Thymus (tissue), 11 donors: Measurements from ENCODE around the gene APOBR. TPM values are rescaled to one million over a fixed set of nuclear protein-coding genes. Genes with fewer than 3 reads are reported as not detected.

Experiments used
- DNase-seq, 9 donors: peaks; one replicate each; pipeline ENCODE4 v3.0.0-alpha.2; 2013; ENCODE audit warnings: low spot score in 9 of 9, low read depth in 6 of 9, missing footprints in 1 of 9
- H3K27ac ChIP-seq, 2 donors: one replicate each; pipeline ENCODE4 v1.5.1; 2013; ENCODE audit warnings: control low read depth in 1 of 2, low read depth in 1 of 2, low read length in 1 of 2, mild to moderate bottlenecking in 1 of 2, moderate library complexity in 1 of 2
- H3K27me3 ChIP-seq, 2 donors: one replicate each; pipeline ENCODE4 v1.5.1; 2013; ENCODE audit warnings: low read length in 1 of 2; ENCODE audit not compliant: control insufficient read depth in 2 of 2, insufficient read depth in 1 of 2
- H3K36me3 ChIP-seq, 2 donors: one replicate each; pipeline ENCODE4 v1.5.1; 2013; ENCODE audit warnings: low read length in 1 of 2, mild to moderate bottlenecking in 1 of 2, moderate library complexity in 1 of 2; ENCODE audit not compliant: control insufficient read depth in 2 of 2, insufficient read depth in 2 of 2
- H3K4me1 ChIP-seq, 2 donors: one replicate each; pipeline ENCODE4 v1.5.1; 2013; ENCODE audit warnings: low read length in 2 of 2; ENCODE audit not compliant: control insufficient read depth in 2 of 2, insufficient read depth in 2 of 2
- H3K4me3 ChIP-seq, 2 donors: one replicate each; pipeline ENCODE4 v1.5.1; 2013; ENCODE audit warnings: low read length in 2 of 2, control low read depth in 1 of 2, mild to moderate bottlenecking in 1 of 2
- H3K9me3 ChIP-seq, 2 donors: one replicate each; pipeline ENCODE4 v1.5.1; 2013; ENCODE audit warnings: low read length in 1 of 2, mild to moderate bottlenecking in 1 of 2; ENCODE audit not compliant: control insufficient read depth in 2 of 2, insufficient read depth in 1 of 2
- WGBS: extraction: QIAGEN DNeasy Blood & Tissue Kit; methylation state at CpG from one replicate; pipeline ENCODE4 v1.1.7; 2013; 5-methylcytosine and 5-hydroxymethylcytosine counted together
- polyA plus RNA-seq: library from polyadenylated mRNA; stranded (reverse); fragments of 200-250 nt; gene quantifications from one replicate; pipeline ENCODE4 v1.2.3, GENCODE V29; 2013
- total RNA-seq: library from RNA; stranded (reverse); fragments of 120-200 nt; gene quantifications from one replicate; pipeline ENCODE4 v1.2.4, GENCODE V29; 2013
- donor health status: healthy.

APOBR gene
- total and polyA plus RNA-seq, 2 donors, result 1.3 to 10.6 TPM

DNA sequence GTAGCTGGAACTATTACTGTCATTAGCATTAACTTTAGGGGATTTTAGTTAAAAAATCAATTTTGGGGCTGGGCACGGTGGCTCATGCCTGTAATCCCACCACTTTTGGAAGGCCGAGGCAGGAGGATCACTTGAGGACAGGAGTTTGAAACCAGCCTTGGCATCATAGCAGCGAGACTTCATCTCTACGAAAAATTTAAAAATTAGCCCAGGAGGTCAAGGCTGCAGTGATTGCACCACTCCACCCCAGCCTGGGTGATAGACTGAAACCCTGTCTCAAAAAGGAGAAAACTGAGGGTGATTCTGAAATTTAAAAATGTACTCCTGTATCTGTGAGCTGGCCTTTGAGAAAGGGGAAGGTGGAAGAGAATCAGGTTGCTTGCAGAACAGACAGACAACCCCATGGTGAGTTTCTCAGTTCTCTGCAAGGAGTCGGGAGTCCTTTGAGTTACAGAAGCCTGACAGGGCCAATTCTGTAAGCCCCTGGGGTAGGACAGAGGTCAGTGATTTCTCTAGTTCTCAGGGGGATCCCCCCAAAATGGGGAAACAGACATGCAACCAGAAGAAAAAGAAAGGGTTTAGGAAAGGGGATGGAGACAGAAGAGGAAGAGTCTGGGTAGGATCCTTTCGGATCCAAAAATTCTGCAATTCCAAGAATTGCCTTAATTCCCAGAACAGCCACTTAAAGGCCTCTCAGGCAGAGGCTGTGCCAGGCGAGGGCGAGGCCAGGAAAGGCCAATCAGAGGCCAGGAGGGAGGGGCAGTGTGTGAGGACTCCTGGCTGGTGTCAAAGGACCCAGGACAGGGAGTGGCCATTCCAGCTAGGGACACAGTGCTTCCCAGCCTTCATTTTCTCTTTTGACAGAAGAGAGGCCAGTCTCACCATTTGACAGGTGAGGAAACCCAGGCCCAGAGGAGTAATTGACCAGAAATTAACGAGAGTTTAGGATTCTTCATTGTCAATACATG is 37.6 kb downstream of the APOBR start:
- Histone ChIP-seq H3K4me3 (no peak overlapping the region), H3K27me3 (no peaks in the 10 kb centered on the region), H3K36me3 (no peaks in the 10 kb centered on the region), H3K4me1 (peaks cover 0 to 4% of the 10 kb centered on the region in 2 donors), H3K27ac (no peak overlapping the region), H3K9me3 (no peaks in the 10 kb centered on the region)
- WGBS, result 94% methylated on average over 9 of the region's 9 CpGs
- DNase-seq, result no peak

DNA sequence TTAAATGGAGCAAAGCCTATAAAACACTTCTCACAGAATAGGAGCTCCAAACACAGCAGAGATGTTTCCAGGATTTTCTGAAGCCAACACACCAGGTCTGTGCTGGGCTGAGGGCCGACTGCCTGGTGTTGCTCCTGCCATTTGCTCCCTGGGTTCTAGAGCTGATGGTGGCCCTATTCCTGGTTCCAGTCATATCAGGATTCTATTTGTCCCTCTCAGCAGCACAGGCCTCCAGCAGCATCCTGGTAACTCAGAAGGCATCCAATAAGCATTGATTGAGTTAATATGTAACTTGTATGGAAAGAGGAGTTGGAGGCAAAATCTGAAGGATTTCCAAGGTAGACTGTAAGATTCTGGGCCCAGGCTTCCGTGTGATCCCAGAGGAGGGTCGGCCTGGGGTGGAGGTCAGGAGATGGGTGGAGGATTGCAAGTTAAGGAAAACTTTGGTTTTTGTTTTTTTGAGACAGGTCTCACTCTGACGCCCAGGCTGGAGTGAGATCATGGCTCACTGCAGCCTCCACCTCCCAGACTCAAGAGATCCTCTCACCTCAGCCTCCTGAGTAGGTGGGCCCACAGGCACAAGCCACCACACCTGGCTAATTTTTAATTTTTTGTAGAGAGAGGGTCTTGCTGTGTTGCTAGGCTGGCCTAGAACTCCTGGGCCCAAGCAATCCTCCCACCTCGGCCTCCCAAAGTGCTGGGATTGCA is 38.7 kb downstream of the APOBR start:
- Histone ChIP-seq H3K9me3 (no peaks in the 10 kb centered on the region), H3K27me3 (no peaks in the 10 kb centered on the region), H3K27ac (no peak overlapping the region), H3K36me3 (no peaks in the 10 kb centered on the region), H3K4me1 (peaks cover 0 to 7% of the 10 kb centered on the region in 2 donors), H3K4me3 (no peak overlapping the region)
- 96% methylated on average over 5 of the region's 5 CpGs for WGBS
- DNase-seq, result no peak

DNA sequence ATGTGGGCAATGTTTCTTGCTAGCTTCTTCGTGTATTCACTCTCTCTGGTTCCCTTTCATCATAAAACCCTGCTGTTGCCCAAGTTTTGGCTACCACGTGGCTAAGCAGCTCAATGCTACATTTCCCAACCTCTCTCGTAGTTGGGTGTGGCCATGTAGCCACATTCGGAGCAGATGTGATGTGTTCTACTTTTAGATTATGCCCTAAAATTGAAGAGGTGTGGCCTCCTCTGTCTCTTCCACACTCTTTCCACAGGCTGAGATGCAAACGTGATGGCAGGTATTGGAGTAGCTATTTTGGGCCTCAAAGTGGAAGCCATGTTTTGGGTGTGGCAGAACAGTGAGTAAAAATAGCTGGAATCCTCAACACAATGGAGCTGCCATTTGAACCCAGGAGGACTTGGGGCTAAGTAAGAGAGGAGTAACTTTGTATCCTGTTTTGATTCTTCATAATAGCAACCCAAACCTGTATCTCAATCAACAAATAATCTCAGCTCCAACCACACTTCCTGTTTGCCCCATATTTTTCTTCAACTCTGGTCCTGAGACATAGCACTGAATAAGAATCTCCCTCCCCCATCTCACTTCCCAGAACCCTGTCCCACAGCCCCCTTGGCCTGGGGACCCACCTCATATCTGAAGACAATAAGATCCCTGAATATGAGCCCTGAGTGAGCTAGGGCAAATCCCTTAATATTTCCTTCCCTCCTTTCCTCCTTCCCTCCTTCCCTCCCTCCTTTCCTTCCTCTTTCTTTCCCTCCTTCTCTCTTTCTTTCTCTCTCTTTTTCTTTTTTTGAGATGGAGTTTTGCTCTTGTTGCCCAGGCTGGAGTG is 40.3 kb downstream of the APOBR start:
- no peak for DNase-seq
- no peaks in the 10 kb centered on the region for H3K9me3 ChIP-seq
- H3K4me3 ChIP-seq, result no peak overlapping the region
- peaks cover 0 to 7% of the 10 kb centered on the region in 2 donors for H3K4me1 ChIP-seq
- no peak overlapping the region for H3K27ac ChIP-seq
- no peaks in the 10 kb centered on the region for H3K27me3 ChIP-seq
- 90% methylated on average over 5 of the region's 5 CpGs for WGBS
- no peaks in the 10 kb centered on the region for H3K36me3 ChIP-seq

DNA sequence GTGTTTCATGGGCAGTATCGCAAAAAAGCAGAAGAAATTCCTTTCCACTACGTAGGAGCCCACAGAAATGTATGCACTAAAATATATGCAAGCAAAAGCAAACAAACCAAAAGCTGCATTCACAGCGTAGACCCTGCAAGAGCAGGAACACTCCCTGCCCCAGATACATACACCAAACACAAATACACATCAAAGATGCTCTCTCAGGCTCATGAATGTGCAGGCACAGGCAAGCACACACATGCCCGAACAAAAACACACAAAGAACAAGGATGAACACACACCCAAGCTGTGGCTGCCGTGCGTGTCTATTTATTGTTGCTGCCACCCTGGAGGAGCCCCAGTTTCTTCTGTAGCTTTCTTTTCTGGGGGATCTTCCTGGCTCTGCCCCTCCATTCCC is 42.6 kb downstream of the APOBR start:
- WGBS, result 90% methylated on average over 6 of the region's 6 CpGs
- peak in 2 of 9 donors; percentile 8 to 32 for DNase-seq
- Histone ChIP-seq H3K4me1 (peaks cover 0 to 7% of the 10 kb centered on the region in 2 donors), H3K36me3 (no peaks in the 10 kb centered on the region), H3K27me3 (no peaks in the 10 kb centered on the region), H3K27ac (peak overlapping the region in 1 of 2 donors; percentile 32), H3K9me3 (no peaks in the 10 kb centered on the region), H3K4me3 (peak overlapping the region; percentile 3 to 16)

DNA sequence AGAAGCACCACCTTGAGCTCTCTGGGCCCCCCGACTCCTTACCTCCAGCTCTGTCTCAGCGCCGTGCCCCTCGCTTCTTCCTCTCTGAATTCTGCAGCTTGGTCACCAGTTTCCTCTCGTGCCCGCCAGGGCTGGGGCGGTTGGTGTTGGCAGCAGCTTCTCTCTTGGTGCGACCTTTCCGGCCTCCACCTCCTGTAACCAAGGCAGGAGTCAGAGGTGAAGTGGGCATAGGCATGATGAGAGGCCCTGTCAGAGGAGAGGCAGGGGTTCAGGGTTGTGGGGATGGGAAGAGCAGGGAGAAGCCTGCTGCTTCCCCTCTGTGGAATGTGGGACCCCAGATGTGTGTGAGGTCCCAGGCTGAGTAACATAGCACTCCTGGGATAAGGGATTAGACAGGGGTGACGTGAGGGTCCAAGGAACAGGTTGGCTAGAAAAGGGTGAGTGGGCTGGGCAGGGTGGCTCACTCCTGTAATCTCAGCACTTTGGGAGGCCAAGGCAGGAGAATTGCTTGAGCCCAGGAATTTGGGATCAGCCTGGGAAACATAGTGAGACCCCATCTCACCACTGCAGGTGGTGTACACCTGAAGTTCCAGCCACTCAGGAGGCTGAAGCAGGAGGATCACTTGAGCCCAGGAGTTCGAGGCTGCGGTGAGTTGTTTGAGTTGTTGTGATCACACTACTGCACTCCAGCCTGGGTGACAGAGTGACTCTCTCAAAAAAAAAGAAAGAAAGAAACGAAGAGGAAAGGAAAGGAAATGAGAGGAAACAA is 43.7 kb downstream of the APOBR start:
- Histone ChIP-seq H3K4me1 (peaks cover 0 to 7% of the 10 kb centered on the region in 2 donors), H3K27me3 (no peaks in the 10 kb centered on the region), H3K36me3 (no peaks in the 10 kb centered on the region), H3K9me3 (no peaks in the 10 kb centered on the region), H3K4me3 (peak overlapping the region; percentile 3 to 16), H3K27ac (peak overlapping the region; percentile 32 to 77)
- DNase-seq, result no peak
- 92% methylated on average over 13 of the region's 13 CpGs for WGBS

DNA sequence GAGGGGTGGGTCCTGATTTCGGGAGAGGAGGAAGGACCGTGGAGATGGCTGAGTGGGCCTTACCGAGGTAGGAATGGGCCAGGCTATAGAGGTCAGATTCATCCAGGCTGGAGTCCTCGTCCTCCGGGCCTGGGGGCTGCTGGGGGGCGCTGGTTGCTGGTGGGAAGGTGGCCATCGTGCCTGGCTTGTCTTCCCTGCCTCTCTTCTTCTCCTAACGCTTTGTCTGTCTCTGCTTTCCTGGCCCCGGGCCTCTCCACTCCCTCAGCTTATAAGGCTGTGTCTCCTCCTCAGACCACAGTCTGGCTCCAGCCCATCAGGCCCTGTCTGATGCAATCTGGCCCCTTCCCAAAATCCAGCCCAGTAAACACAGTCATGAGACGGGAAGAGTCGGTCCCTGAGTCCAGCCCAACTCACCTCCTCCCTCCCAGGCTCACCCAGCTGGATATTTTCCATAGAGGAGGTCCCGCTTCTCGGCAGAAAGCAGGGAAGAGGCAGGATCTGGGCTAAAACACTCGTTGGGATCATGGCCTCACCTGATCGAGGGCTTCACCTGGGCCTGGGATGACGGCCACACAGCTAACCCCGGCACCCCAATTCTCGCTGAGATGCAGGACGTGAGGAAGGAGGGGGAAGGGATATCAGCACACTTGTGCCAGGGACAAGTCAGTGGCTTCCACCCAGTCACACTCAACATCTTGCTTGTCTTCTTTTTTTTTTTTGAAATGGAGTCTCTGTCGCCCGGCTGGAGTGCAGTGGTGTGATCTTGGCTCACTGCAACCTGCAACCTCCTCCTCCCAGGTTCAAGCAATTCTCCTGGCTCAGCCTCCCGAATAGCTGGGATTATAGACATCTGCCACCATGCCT is 44.5 kb downstream of the APOBR start, which contains the start of gene NUPR1:
Gene NUPR1, minus strand, starts transcription at position 242 of the 864 bp plus-strand sequence. Its CDS starts 67 bp downstream, at position 175.
- 89% methylated on average over 22 of the region's 22 CpGs for WGBS
- DNase-seq, result peak in 2 of 9 donors; percentile 24 to 41
- Histone ChIP-seq H3K4me1 (peaks cover 0 to 11% of the 10 kb centered on the region in 2 donors), H3K4me3 (peak within 1 kb of the TSS; percentile 3 to 16), H3K27ac (peak within 1 kb of the TSS; percentile 48 to 82), H3K36me3 (no peaks in the 10 kb centered on the region), H3K9me3 (no peaks in the 10 kb centered on the region), H3K27me3 (no peaks in the 10 kb centered on the region)

DNA sequence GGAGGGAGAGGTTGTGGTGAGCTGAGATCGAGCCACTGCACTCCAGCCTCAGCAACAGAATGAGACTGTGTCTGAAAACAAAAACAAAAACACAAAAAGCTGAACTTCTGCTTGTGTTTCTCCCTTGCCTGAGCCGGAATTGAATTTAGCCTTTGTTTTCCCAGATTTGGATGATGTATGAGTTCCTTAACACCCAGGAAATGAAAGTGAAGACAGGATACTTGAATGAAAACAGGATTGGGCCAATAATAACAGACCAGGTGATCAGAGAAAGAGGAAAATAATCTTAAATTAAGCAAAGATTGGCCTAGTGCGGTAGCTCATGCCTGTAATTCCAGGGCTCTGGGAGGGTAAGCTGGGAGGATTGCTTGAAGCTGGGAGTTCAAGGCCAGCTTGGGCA is 45.9 kb downstream of the APOBR start:
- H3K36me3 ChIP-seq, result no peaks in the 10 kb centered on the region
- no peaks in the 10 kb centered on the region for H3K27me3 ChIP-seq
- H3K4me1 ChIP-seq, result peaks cover 0 to 7% of the 10 kb centered on the region in 2 donors
- 94% methylated on average over 3 of the region's 3 CpGs for WGBS
- H3K4me3 ChIP-seq, result no peak overlapping the region
- no peak for DNase-seq
- H3K27ac ChIP-seq, result no peak overlapping the region
- no peaks in the 10 kb centered on the region for H3K9me3 ChIP-seq
